Measurements from ENCODE around the gene HS3ST5.
"Not testable (repeated sequence)": the region's sequence is repeated elsewhere in the genome, so short reads cannot be mapped to it uniquely, and the experiment has no call there.

HS3ST5 gene

GRCh38 chr6:114151064-114151690, 191.6 kb downstream of the HS3ST5 start:
- no peak for DNase-seq (ENCODE audit: low read depth)

- not testable (repeated sequence) for DNase-seq (ENCODE audit: low read depth)
Observed at GRCh38 chr6:114149182-114149581, 193.6 kb downstream of the HS3ST5 start.

- DNase-seq (ENCODE audit: low read depth) = no peak
Observed at GRCh38 chr6:114144887-114145851, 197.7 kb downstream of the HS3ST5 start.

GRCh38 chr6:114142258-114142657, 200.6 kb downstream of the HS3ST5 start:
- no peak for DNase-seq (ENCODE audit: low read depth)

GRCh38 chr6:114140416-114140815, 202.4 kb downstream of the HS3ST5 start:
- DNase-seq (ENCODE audit: low read depth) = no peak

- no peak for DNase-seq (ENCODE audit: low read depth)
Observed at GRCh38 chr6:114138577-114139248, 204.1 kb downstream of the HS3ST5 start.

- DNase-seq (ENCODE audit: low read depth) = no peak
Observed at GRCh38 chr6:114135363-114135971, 207.4 kb downstream of the HS3ST5 start.

- DNase-seq (ENCODE audit: low read depth) = no peak
Observed at GRCh38 chr6:114133816-114134215, 209.0 kb downstream of the HS3ST5 start.

GRCh38 chr6:114131945-114132344, 210.9 kb downstream of the HS3ST5 start:
- no peak for DNase-seq (ENCODE audit: low read depth)

GRCh38 chr6:114125576-114125975, 217.2 kb downstream of the HS3ST5 start:
- DNase-seq (ENCODE audit: low read depth) = no peak

GRCh38 chr6:114121913-114122662, 220.7 kb downstream of the HS3ST5 start:
- DNase-seq (ENCODE audit: low read depth) = no peak

- no peak for DNase-seq (ENCODE audit: low read depth)
Observed at GRCh38 chr6:114119056-114119455, 223.8 kb downstream of the HS3ST5 start.

GRCh38 chr6:114115652-114116051, 227.2 kb downstream of the HS3ST5 start:
- DNase-seq (ENCODE audit: low read depth) = no peak

- peak; percentile 45 for DNase-seq (ENCODE audit: low read depth)
Observed at GRCh38 chr6:114108119-114109002, 234.5 kb downstream of the HS3ST5 start.

- DNase-seq (ENCODE audit: low read depth) = no peak
Observed at GRCh38 chr6:114106020-114106419, 236.8 kb downstream of the HS3ST5 start.

- DNase-seq (ENCODE audit: low read depth) = no peak
Observed at GRCh38 chr6:114101255-114101654, 241.6 kb downstream of the HS3ST5 start.

GRCh38 chr6:114100215-114100994, 242.4 kb downstream of the HS3ST5 start:
- DNase-seq (ENCODE audit: low read depth) = no peak

GRCh38 chr6:114096561-114097172, 246.2 kb downstream of the HS3ST5 start:
- no peak for DNase-seq (ENCODE audit: low read depth)

- no peak for DNase-seq (ENCODE audit: low read depth)
Observed at GRCh38 chr6:114092943-114093342, 249.9 kb downstream of the HS3ST5 start.

All from HS-5 (cell line).